ENCODE data around the gene SACM1L.
"Not testable (repeated sequence)": the region's sequence is repeated elsewhere in the genome, so short reads cannot be mapped to it uniquely, and the experiment has no call there.

Gene SACM1L

DNA sequence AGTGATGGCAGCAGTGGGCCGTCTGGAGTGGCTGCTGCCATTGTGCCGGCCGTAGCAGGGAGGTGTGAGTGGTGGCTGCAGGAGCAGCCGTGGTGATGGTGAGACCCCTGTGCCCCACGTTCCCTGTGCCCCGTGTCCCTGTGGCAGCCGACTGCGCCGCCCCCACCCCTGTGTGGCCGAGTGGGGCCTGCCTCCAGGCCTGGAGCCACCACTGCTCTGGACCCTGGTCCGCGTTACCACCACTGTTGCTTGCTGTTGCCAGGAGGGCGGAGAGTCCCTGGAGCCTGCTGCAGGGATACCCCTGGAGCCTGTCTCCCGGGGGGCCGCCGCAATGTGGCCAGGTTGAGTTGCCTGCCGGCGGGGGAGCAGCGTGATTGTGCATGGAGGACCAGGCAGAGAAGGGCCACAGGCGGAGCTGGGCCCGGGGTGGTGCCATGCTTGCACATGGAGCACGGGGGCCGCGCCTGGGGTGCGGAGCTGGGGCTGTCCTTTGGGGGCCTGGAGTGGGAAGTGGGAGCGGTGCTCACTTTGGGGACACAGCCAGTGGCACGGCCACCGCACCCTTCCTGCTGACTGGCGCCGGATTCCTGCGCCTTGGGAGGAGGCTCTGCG is 57.1 kb downstream of the SACM1L start:
- H3K9me3 ChIP-seq (ENCODE audit: low read length), result no peaks in the 10 kb centered on the region
- H3K36me3 ChIP-seq (ENCODE audit: insufficient read depth, low read length), result peaks cover 38% of the 10 kb centered on the region
- no peaks in the 10 kb centered on the region for H3K4me1 ChIP-seq (ENCODE audit: insufficient read depth, low read length)
- no peak overlapping the region for H2AFZ ChIP-seq (ENCODE audit: low read depth, low read length)
- H3K27me3 ChIP-seq (ENCODE audit: insufficient read depth, low read length), result no peaks in the 10 kb centered on the region
- H3K4me3 ChIP-seq (ENCODE audit: low read length), result no peak overlapping the region

DNA sequence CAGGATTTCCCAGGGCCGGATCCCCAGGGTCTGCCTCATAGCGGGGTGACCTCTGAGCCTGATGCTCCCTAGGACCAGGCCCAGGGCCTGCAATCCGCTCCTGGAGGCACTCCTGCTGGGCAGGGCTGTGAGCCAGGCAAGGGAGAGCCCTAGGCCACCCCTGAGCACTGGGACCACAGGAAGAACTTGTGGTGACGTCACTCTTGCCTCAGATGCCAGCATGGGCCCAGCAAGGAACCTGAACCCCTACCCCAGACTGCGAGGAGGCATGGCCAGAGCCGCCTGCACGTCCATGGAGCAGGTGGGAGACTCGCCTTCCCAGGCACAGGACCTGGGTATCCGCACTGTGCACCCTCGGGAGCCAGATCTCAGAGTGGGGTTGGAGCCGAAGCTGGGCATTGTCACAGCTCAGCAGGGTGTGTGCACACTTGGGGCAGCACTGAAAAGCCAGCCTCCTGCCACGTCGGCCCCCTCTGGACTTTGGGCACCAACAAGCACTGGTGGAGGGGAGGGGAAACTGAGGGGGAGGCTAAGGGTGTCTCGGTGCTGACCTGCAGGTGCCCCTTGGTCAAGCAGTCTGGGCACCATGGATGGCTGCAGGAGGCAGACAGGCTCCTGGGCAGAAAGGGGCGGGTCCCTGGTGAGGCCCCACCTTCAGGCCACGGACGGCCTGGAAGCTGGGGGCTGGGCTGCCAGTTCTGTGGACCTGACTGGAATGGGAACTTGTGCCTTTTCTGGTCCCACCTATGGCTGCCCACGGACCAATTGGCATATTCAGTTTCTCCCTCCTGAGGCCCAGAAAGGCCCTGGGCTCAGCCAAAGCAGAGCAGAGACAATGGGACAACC is 57.8 kb downstream of the SACM1L start:
- Histone ChIP-seq H3K36me3 (ENCODE audit: insufficient read depth, low read length) (peaks cover 34% of the 10 kb centered on the region), H3K4me3 (ENCODE audit: low read length) (no peak overlapping the region), H2AFZ (ENCODE audit: low read depth, low read length) (no peak overlapping the region), H3K9me3 (ENCODE audit: low read length) (no peaks in the 10 kb centered on the region), H3K4me1 (ENCODE audit: insufficient read depth, low read length) (no peaks in the 10 kb centered on the region), H3K27me3 (ENCODE audit: insufficient read depth, low read length) (no peaks in the 10 kb centered on the region)

DNA sequence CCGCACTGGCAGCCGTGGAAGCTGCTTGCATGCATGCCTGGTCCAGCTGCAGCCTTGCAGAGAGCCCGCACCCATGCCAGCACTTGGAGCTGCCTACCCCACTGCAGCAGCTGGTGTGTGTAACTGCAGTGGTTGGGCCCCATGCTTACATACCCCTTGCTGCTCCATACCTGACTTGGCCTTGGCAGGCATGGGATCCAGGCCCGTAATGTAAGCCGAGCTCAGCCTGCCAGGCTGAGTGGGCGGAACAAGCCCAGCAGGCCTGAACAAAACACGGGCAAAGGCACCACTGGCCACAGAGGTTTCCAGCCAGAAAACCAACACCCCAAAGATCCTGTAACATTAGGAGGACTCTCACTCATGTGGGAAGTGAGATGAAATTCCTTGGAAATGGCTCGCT is 58.9 kb downstream of the SACM1L start:
- H3K4me3 ChIP-seq (ENCODE audit: low read length), result no peak overlapping the region
- H2AFZ ChIP-seq (ENCODE audit: low read depth, low read length), result no peak overlapping the region
- H3K4me1 ChIP-seq (ENCODE audit: insufficient read depth, low read length), result no peaks in the 10 kb centered on the region
- H3K36me3 ChIP-seq (ENCODE audit: insufficient read depth, low read length), result peaks cover 30% of the 10 kb centered on the region
- H3K9me3 ChIP-seq (ENCODE audit: low read length), result no peaks in the 10 kb centered on the region
- H3K27me3 ChIP-seq (ENCODE audit: insufficient read depth, low read length), result no peaks in the 10 kb centered on the region

DNA sequence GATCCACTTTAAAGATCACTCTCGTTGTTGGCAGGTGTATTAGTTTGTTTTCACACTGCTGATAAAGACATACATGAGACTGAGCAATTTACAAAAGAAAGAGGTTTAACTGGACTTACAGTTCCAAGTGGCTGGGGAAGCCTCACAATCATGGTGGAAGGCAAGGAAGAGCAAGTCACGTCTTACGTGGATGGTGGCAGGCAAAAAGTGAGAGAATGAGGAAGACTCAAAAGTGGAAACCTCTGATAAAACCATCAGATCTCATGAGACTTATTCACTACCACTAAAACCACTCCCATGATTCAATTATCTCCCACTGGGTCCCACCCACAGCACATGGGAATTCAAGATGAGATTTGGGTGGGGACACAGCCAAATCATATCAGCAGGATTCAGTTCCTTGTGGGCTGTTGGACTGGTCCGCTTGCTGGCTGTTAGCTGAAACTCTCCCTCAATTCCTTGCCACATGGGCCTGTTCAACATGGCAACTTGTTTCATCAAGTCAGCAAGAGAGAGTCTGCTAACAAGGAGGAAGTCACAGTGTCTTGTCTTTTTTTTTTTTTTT is 59.9 kb downstream of the SACM1L start:
- not testable (repeated sequence) for H2AFZ ChIP-seq (ENCODE audit: low read depth, low read length); H3K27me3 ChIP-seq (ENCODE audit: insufficient read depth, low read length); H3K4me3 ChIP-seq (ENCODE audit: low read length); H3K4me1 ChIP-seq (ENCODE audit: insufficient read depth, low read length); H3K9me3 ChIP-seq (ENCODE audit: low read length)
- peaks cover 23% of the 10 kb centered on the region for H3K36me3 ChIP-seq (ENCODE audit: insufficient read depth, low read length)

GRCh38 chr3:45749880-45750279 is 60.7 kb downstream of the SACM1L start:
- no peaks in the 10 kb centered on the region for H3K9me3 ChIP-seq (ENCODE audit: low read length)
- no peak overlapping the region for H2AFZ ChIP-seq (ENCODE audit: low read depth, low read length)
- no peaks in the 10 kb centered on the region for H3K4me1 ChIP-seq (ENCODE audit: insufficient read depth, low read length)
- H3K4me3 ChIP-seq (ENCODE audit: low read length), result no peak overlapping the region
- H3K36me3 ChIP-seq (ENCODE audit: insufficient read depth, low read length), result peaks cover 18% of the 10 kb centered on the region
- H3K27me3 ChIP-seq (ENCODE audit: insufficient read depth, low read length), result no peaks in the 10 kb centered on the region

GRCh38 chr3:45751537-45752242 is 62.5 kb downstream of the SACM1L start:
- peaks cover 8% of the 10 kb centered on the region for H3K36me3 ChIP-seq (ENCODE audit: insufficient read depth, low read length)
- H3K27me3 ChIP-seq (ENCODE audit: insufficient read depth, low read length), result no peaks in the 10 kb centered on the region
- no peaks in the 10 kb centered on the region for H3K9me3 ChIP-seq (ENCODE audit: low read length)
- no peak overlapping the region for H3K4me3 ChIP-seq (ENCODE audit: low read length)
- no peaks in the 10 kb centered on the region for H3K4me1 ChIP-seq (ENCODE audit: insufficient read depth, low read length)
- H2AFZ ChIP-seq (ENCODE audit: low read depth, low read length), result no peak overlapping the region

DNA sequence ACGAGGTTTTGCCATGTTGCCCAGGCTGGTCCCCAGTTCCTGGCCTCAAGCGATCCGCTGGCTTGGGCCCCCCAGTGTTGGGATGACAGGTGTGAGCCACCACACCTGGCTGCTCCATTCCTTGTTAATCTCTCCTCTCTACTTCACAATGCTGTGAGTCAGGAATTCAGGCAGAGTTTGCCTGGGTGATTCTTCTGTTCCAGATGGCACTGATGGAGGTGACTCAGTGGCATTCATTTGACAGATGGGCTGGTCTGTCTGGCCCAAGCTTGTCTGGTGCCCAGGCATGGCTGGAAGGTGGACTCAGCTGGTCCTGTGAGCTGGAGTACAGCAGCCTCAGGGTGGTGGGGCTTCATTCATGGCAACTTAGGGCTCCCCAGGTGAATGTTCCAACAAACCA is 63.9 kb downstream of the SACM1L start:
- Histone ChIP-seq H2AFZ (ENCODE audit: low read depth, low read length) (no peak overlapping the region), H3K27me3 (ENCODE audit: insufficient read depth, low read length) (no peaks in the 10 kb centered on the region), H3K4me1 (ENCODE audit: insufficient read depth, low read length) (no peaks in the 10 kb centered on the region), H3K36me3 (ENCODE audit: insufficient read depth, low read length) (no peaks in the 10 kb centered on the region), H3K9me3 (ENCODE audit: low read length) (no peaks in the 10 kb centered on the region), H3K4me3 (ENCODE audit: low read length) (no peak overlapping the region)

DNA sequence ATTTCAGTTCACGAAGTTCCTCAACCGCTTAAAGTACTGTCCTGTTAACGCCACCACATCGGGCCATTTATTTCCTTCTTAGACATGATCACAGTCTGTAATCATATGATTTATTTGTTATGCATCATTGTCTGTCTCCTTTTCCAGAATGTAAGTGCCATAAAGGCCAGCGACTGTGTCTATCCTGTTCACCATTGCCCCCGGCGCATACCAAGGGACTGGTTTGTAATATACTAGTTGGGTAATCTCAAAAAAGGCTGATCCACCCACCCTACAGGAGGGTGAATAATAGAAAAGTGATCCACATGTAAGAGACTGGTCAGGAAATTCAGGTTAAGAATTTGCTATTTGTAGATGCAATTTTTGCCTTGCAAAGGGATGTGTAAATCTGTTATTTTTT is 65.3 kb downstream of the SACM1L start:
- Histone ChIP-seq H3K27me3 (ENCODE audit: insufficient read depth, low read length) (no peaks in the 10 kb centered on the region), H3K9me3 (ENCODE audit: low read length) (no peaks in the 10 kb centered on the region), H3K36me3 (ENCODE audit: insufficient read depth, low read length) (no peaks in the 10 kb centered on the region), H3K4me3 (ENCODE audit: low read length) (no peak overlapping the region), H2AFZ (ENCODE audit: low read depth, low read length) (no peak overlapping the region), H3K4me1 (ENCODE audit: insufficient read depth, low read length) (no peaks in the 10 kb centered on the region)

DNA sequence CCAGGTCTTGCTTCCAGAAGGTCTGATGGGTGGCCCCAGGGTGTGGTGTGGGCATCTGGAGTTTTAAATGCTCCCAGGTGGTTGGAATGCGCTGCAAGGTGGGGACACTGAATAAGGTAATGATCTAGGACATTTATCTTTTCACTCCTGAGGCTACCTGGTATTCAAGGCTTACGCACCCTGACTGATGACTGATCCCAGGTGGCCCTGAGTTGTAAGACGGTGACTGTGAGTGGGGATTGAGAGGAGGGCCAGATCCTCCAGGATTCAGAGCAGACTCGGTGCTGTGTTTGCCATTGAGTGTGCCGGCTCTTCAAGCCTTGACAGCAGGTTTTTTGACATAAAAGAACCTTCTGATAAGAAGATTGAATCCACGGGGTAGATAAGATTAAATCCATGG is 66.9 kb downstream of the SACM1L start:
- Histone ChIP-seq H3K9me3 (ENCODE audit: low read length) (no peaks in the 10 kb centered on the region), H3K4me1 (ENCODE audit: insufficient read depth, low read length) (no peaks in the 10 kb centered on the region), H2AFZ (ENCODE audit: low read depth, low read length) (no peak overlapping the region), H3K36me3 (ENCODE audit: insufficient read depth, low read length) (no peaks in the 10 kb centered on the region), H3K4me3 (ENCODE audit: low read length) (no peak overlapping the region), H3K27me3 (ENCODE audit: insufficient read depth, low read length) (no peaks in the 10 kb centered on the region)

GRCh38 chr3:45757141-45757540 is 67.9 kb downstream of the SACM1L start:
- H3K4me3 ChIP-seq (ENCODE audit: low read length); H3K4me1 ChIP-seq (ENCODE audit: insufficient read depth, low read length); H3K27me3 ChIP-seq (ENCODE audit: insufficient read depth, low read length); H3K9me3 ChIP-seq (ENCODE audit: low read length); H3K36me3 ChIP-seq (ENCODE audit: insufficient read depth, low read length); H2AFZ ChIP-seq (ENCODE audit: low read depth, low read length): not testable (repeated sequence)

GRCh38 chr3:45758871-45759270 is 69.7 kb downstream of the SACM1L start:
- Histone ChIP-seq H3K36me3 (ENCODE audit: insufficient read depth, low read length) (no peaks in the 10 kb centered on the region), H2AFZ (ENCODE audit: low read depth, low read length) (no peak overlapping the region), H3K27me3 (ENCODE audit: insufficient read depth, low read length) (no peaks in the 10 kb centered on the region), H3K9me3 (ENCODE audit: low read length) (no peaks in the 10 kb centered on the region), H3K4me1 (ENCODE audit: insufficient read depth, low read length) (no peaks in the 10 kb centered on the region), H3K4me3 (ENCODE audit: low read length) (no peak overlapping the region)

DNA sequence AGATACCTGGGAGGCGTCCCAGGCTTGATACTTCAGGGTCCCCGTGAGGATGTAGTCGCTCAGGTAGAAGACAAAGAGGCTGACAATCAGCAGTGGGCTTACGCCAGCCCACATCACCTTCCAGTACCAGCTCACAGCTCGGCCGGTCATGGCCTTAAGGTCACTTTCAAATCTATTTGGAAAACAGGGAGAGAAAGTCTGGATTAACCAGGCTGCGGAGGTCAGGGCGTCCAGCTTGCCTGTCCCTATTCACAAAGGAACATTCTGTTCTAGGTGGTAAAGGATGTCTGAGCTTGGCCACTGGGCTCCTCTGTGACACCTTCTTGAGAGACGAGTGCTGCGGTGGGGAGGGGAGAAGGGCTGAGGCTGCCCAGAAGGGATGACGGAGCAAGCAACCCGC is 70.7 kb downstream of the SACM1L start:
- Histone ChIP-seq H3K27me3 (ENCODE audit: insufficient read depth, low read length) (no peaks in the 10 kb centered on the region), H3K4me3 (ENCODE audit: low read length) (no peak overlapping the region), H3K36me3 (ENCODE audit: insufficient read depth, low read length) (no peaks in the 10 kb centered on the region), H3K9me3 (ENCODE audit: low read length) (no peaks in the 10 kb centered on the region), H3K4me1 (ENCODE audit: insufficient read depth, low read length) (no peaks in the 10 kb centered on the region), H2AFZ (ENCODE audit: low read depth, low read length) (no peak overlapping the region)

Measured in neuron (in vitro differentiated cells).